ENCODE measurements around the gene RNF38.
"Not testable (repeated sequence)": the region's sequence is repeated elsewhere in the genome, so short reads cannot be mapped to it uniquely, and the experiment has no call there.

Gene RNF38

DNA sequence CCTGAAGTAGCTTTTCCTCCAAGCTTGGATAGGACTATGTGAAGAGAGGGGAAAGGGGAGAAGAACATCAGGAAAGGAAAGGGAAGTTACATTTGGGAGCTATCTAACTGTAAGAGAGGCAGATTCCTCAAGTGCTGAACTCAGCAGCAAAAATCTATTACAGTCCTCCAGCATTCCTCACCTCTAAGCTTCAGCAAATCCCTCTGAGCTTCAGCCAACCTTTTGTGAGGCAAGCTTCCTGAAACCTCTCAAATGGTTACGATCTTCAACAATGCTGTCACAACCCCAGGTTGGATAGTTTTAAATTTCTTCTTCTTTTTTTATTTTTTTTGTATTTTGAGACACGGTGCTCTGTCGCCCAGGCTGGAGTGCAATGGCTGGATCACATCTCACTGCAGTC, 2.5 kb upstream of the RNF38 start:
- no peak for DNase-seq

DNA sequence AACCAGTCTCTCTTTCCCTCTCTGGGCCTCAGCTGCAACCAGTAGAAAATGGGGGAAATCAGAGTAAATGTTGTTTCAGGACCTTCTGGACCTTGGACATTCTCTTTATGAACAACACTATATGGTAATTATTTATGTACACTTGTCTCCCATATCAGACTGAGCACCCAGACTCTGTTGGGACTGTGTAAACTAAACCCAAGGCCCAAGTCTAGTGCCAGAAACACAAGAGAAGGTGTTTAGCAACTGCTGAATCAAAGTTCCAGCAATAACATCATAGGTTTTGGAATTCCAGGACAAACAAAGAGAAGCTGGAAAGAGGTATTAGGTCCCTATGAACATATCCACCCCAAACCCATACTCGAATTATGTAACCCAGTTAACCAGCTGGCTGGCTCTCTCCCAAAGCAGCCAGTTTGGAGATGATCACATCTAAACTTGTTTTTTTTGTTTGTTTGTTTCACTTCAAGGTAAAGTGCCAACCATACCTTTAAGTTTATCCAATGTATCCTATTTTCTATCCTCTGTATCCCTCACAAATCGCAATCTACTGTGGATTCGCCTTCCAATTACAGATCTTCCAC, 1.9 kb upstream of the RNF38 start:
- no peak for DNase-seq

DNA sequence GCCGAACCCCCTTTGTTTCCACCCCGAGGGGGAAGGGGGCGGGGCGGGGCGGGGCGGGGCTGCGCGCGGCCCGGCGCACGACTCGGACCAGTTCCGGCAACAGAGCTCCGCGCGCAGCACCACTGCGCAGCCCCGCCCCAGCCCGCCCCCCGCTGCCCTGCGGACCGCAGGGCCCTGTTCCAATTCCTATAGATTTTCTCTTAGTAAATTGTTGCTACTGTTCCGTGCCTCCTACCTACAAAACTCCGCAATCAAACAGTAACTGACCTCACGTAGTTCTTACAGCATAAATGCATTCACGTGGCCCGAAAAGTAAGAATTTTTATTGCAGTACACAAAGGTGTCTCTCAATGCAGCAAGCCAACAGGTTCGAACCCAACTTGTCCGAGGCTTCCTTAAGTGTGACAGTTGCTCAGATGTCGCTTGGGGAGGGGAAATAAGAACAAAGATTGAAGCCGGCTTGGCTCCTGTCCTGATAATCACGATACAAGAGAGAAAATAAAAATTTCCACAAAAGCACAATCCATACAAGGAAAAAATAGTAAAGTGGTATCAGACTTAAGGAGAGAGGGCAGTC, 1.2 kb upstream of the RNF38 start:
- no peak for DNase-seq

DNA sequence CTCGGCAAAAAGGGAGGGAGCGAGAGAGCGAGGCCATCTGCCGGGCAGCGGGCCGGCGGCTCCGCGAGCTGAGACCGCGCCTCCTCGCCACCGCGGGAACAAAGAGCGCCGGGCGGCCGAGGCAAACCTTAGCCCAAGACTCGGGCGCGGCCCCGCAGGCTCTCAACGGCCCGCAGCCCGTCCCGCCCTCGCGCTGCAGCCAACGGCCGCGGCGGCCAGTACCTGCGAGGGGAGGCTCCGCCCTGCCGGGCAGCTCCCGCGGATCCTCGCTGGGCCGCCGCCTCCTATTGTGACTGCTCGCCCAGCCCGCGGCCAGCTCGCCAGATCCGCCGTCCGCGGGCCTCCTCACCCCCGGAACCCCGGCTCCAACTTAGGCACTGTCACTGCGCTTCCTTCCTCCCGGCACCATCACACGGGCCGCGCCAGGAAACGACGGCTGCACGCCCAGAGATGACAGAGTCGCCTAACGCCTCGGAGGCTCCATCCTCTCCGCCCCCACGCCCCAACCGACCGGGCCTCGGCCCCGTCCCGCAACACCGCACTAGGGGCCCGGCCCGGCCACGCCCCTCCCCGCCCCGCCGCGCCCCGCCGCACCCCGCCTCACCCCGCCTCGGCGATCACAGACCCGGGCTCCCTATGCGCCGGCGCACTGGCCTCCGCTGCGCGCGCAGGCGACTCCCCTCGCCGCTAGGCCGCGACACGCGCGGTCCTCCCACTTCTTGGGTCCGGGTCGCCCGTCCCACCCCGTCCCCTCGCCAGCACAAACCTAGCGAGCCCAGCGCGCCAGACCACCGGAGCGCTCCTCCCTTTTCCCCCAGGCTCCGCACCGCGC, 479 bp upstream of the RNF38 start:
- DNase-seq = peak; percentile 93 to 95

DNA sequence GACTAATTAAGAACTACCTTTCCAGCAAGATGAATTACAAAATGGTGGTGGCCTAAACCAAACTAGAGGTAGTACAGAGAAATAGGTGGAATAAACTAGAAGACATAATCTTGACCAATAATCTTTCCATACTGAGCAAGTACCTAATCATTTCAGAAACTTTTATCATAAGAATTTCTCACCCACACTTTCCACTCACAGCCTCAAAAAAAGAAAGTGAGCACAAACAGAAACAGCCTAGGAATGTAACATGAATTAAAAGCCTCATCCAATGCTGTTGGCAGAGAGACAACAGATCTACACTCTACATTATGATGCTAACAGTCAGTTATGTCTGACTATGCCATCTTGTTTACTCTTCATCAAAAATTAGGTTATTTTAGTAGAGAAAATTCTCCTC, 1.3 kb downstream of the RNF38 start:
- DNase-seq = no peak

DNA sequence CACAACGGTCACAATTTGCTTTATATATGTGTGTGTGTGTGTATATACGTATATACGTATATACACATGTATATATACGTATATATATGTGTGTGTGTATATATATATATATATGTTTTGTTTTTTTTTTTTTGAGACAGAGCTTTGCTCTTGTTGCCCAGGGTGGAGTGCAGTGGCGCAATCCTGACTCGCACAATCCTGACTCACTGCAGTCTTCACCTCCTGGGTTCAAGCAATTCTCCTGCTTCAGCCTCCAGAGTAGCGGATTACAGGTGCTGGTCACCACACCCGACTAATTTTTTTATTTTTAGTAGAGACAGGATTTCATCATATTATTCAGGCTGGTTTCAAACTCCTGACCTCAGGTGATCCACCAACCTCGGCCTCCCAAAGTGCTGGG, 3.1 kb downstream of the RNF38 start:
- DNase-seq = peak in 1 of 2 experiments; percentile 26

DNA sequence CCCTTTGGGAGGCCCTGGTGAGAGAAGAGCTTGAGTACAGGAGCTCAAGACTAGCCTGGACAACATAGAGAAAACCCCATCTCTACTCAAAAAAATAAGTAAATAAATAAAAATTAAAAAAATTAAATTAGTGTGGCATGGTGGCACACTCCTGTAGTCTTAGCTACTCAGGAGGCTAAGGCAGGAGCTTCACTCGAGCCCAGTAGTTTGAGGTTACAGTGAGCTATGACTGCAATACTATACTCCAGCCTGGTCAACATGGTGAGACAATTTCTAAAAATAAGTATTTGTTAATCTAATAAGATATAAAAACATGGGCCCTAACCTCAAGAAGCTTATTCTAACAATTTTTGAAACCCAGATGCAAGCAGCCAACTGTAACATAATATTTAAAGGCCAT, 7.6 kb downstream of the RNF38 start:
- no peak for DNase-seq

DNA sequence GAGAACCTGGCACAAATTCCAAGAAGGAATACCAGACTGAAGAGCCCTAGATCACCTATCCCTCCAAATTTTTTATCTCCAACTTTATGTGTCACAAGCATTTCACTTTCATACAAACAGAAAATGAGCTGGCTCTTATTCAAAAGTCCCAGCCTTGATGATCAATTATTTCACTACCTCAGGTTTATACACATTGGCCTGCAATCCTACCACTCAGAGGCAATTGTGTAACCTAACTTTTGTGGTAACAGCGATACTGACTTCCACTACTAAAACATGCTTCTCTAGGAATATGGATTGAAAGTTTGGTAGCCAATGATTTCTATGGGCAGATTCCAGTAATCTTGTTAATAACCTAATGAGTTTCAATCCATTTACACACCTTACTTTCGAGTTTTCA, 10.5 kb downstream of the RNF38 start:
- DNase-seq = no peak

DNA sequence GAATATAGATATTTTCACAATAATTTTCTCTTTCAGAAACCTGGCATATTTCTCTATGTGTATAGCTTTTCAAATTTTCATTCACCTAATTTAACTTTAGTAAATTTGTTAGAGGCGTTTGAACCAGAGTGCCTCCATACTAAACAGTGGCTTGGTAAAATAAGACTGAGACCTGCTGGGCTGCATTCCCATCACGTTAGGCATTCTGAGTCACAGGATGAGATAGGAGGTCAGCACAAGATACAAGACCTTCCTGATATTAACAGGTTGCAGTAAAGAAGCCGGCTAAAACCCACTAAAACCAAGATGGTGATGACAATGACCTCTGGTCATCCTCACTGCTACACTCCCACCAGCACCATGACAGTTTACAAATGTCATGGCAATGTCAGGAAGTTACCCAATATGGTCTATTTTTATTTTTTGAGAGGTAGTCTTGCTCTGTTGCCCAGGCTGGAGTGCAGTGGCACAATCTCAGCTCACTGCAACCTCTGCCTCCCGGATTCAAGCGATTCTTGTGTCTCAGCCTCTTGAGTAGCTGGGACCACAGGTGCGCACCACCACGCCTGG, 13.6 kb downstream of the RNF38 start:
- DNase-seq = not testable (repeated sequence)

DNA sequence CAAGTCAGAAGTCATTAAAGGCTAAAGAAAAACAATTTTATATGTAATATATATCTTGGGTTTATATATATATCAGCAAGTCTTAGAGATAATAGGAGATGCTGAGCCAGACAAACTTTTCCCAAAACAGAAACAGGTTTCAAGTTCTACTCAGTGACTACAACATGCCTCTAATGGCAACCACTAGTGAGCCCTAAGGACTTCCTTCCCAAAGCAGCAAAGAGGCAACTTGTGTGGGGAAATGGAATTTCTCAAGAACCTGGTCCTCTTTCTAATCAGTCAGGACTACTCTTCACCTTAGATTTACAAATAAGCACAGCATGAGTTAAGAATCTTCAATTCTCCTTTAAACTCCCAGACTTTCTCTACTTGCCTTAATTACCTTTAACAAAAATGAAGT, 17.6 kb downstream of the RNF38 start:
- DNase-seq = no peak

DNA sequence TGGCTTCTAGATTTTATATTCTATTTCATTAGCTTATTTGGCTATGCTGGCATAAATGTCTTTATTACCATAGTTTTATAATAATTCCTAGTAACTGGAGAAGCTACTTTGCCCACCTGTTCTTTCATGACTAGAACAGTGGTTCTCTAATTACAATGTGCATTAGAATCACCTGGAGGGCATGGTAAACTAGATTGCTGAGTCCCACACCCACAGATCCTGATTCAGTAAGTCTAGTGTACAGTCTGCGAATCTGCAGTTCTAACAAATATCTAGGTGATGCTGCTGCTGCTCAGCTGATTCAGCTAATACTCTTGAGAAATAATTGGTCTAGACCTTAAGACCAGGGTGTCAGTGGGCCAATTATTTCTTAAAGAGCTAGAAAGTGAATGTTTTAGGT, 35.5 kb downstream of the RNF38 start:
- no peak for DNase-seq

DNA sequence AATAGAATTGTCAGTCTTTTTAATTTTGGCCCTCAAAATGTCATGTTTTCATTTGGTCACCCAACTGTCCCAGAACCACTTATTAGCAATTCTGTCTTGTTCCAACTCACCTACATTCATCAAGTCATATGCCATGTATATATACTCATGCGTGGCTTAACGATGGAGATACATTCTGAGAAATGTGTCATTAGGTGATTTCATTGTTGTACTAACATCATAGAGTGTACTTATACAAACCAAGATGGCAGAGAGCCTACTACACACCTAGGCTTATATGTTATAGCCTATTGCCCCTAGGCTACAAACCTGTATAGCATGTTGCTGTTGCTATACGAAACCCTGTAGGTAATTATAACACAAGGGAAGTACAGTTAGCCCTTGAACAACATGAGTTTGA, 36.6 kb downstream of the RNF38 start:
- no peak for DNase-seq

DNA sequence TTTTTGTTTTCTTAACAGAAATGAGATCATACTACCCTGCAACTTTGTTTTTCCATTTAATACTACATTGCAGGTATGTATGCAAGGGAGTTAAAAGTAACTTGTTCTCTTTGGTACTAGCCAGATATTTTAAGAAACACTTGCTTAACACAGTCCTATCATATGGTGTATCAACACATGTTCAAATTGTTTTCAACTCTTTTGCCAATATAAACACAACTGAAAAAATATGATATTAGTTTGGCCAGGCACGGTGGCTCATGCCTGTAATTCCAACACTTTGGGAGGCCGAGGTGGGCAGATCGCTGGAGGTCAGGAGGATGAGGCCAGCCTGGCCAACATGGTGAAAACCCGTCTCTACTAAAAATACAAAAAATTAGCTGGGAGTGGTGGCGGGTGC, 41.6 kb downstream of the RNF38 start:
- DNase-seq = no peak

DNA sequence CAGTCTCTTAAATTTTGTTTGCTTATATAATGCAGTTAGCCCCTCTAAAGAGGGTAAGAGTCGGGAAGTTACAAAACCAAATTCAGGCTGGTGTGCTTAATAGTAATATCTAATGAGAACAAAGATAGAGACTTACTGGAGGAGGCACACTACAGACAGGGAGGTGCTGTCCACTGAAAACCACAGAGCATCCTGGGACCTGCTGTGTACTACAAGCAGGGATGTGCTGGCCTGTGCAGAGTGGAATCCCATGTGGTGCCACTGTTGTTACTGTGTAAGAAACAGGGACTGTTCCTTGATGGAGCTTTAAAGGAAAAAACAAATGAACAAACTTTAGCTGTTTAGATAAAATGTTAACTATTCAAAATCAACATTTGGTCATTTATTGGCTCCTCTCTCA, 42.4 kb downstream of the RNF38 start:
- DNase-seq = no peak

DNA sequence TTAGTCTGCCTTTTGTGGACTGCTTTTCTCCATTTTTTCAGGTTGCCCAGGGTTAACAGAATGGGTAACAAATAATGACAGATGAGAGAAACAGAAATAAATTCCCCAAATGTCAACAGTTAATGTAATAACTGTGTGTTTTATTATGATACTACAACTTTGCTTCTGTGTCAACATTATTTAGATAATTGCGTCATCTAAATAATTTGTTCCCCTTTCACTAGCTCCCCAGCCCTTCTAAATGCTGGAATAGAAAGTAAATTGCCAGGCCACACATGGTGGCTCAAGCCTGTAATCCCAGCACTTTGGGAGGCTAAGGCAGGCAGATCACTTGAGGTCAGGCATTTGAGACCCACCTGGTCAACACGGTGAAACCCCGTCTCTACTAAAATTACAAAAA, 53.5 kb downstream of the RNF38 start:
- DNase-seq = no peak

DNA sequence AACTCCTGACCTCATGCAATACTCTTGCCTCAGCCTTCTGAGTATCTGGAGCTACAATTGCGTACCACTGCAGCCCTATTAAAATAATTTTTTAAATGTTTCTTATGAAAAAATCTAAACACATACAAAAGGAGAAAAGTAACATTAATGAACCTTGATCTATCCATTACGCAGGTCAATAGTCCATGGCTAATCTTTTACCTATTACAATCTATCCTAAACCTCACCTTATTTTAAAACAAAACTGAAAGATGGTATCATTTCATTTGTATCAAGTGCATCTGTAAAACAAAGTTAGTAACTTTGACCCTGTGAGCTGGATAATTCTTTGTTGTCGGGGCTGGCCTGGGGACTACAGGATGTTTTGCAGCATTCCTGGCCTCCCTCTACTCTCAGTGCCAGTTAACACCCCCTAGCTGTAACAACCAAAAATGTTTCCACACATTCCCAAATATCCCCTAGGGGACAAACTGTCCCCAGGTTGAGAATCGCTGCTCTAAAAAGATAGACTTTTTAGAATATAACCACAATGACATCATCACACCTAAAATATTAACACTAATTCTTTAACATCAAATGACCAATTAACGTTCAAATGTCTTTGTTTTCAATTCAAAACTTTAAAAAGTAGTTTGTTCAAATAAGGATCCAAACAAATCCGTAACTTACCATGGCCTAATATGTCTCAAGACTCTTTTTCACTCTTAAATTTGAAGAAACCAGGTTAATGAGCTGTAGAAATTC, 54.8 kb downstream of the RNF38 start:
- no peak for DNase-seq

DNA sequence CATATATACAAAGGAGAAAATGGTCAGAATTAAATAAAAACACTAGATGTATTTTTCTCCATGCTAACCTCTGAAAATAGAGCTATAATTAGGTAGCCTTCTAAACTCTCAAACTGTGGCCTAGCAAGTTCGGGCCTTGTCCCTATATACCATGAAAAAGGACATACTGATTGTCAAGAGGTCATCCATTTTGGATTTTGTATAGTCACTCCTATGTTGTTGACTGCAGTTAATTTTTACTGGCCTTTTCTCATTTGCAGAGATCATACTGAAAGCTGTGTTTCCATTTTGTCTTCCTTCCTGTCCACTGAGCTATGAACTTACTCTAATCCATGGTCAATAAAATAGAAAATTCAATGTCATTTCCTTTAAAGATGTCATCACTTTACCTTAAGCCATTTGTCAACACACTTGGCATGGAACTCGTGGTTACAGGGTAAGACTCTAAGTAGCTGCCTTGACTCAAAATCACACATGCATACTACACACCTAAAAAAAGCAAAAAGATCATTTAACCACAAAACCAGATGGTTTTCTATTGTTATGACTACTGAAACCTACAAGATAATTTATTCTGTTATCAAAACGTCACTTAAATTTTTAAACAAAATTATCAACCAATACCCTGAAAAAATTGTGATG, 58.0 kb downstream of the RNF38 start:
- no peak for DNase-seq

DNA sequence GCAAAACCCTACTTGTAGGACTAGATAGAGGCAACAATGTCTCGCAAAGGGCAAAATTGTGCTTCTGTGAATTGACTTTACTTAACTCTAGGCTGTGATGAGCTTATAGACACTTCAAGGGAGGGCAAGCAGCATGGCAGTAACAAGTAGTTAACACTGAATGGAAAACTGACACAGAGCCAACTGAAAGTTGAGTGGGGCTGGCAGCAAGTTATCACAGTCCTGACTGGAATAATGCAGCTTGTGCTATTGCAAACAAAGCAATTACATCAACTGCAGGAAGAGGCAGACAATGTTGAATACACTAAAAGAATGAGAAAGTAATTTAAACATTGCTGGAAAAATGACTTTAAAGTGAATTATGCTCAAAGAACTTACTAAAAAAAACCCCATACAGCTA, 62.2 kb downstream of the RNF38 start:
- no peak for DNase-seq

DNA sequence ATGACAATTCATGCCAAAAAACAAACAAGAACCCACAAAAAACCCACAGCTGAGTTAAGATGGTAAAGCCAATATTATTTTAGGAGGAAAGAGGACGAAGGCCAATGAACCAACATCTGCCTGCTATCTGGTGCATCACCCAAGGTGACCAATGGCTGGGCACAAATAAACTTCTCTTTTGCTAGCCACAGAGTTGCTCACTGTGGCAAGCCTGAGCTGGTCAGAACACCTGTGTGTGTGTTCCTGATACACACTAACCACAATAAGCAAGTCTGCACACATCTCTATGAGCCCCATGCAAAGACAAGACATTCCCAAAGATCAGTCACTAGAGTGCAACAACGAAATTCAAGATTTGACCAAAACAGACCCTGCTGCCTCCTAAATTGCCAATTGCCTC, 63.1 kb downstream of the RNF38 start:
- DNase-seq = no peak

DNA sequence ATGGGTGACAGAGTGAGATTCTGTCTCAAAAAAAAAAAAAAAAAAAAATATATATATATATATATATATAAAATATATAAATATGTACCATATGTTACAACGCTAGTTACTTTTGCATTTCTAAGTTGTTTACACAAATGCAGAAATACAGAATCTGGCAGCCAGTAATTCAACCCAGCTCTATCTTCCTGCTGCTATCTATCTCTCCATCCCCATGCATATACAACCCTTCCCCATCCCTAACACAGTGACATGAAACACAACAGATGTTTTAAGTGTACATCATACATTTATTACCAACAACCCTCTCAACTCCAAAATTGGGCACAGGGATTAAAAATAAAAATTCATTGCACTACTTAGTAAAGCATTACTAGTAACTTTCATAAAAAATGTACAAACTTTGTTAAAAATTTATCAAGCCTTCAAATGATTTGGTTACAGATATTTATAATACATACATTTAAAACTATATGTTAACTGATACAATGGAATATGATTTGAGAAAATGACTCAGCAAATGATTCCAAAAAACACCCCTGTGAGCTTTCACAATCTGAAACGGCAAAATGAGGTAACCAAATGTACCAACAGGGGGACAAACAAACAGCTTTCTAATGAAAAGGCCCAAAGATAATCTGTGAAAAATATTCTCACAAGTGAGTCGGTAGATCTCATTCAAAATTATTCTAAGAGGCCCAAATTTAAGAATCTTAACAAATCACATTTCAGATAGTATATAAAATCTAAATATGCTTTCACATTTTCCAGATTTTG, 63.8 kb downstream of the RNF38 start:
- DNase-seq = no peak

DNA sequence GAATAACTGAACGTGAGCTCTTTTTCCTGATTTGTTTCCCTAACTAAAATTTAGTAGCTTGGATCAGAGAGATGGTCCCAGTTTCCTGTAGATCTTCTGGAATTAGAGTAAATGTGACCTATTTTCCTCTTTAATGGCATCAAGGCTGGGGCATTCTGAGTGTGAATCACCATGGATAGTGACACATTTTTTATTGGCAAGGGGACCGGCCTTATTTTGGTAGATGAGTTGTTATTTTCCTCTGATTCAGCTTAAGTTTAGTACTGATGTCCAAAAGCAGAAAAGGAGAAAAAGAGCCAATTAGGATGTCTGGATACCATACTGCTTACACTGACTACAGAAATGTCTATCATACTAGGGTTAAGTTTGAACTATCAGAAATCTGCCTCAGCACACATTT, 68.1 kb downstream of the RNF38 start:
- no peak for DNase-seq

DNA sequence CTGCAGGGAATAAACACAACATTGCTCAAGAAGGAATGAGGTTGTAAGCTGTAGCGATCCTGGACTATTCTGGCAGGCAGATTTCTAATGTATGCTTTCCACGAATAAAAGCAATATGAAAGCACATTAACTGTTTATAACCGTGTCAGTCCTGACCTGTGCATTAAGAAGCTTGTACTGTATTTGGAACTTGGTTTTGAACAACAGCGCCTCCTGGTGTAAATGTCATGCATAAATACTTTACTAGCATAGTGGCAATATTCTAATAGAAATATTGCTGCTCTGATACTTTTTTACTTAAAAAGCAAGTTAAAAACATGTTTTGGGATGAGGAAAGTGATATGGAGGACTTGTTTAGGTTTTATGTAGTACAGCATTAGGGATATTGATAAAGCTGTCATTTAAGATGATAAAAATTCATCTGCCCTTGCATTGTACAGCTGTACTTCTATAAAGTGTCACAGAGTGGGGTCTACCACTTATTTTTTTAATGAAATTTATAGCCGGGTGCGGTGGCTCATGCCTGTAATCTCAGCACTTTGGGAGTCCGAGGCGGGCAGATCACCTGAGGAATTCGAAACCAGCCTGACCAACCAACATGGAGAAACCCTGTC, 71.2 kb downstream of the RNF38 start:
- no peak for DNase-seq

Data from activated T-cell treated with anti-CD3 and anti-CD28 coated beads, Interleukin-2, amount 50 U/mL, for 48 hours (primary cell).